Measurements from ENCODE around the gene NIM1K.

Gene NIM1K

GRCh38 chr5:43213951-43214350 lies 21.9 kb downstream of the NIM1K start:
- DNase-seq (ENCODE audit: extremely low spot score) = no peak
- CTCF ChIA-PET = interaction anchor here (1.9 kb wide), 1 partner anchor 176 kb away, joined by 6 read pairs; no protein-coding TSS in a partner anchor
- POLR2A ChIA-PET = interaction anchor here (0.7 kb wide), 1 partner anchor 141 kb away, joined by 3 read pairs; no protein-coding TSS in a partner anchor
- no peak for TF ChIP-seq CTCF (IDR thresholded peaks at IDR 0.05; ENCODE audit: control extremely low read depth, extremely low read depth, low read depth, missing control alignments)

DNA sequence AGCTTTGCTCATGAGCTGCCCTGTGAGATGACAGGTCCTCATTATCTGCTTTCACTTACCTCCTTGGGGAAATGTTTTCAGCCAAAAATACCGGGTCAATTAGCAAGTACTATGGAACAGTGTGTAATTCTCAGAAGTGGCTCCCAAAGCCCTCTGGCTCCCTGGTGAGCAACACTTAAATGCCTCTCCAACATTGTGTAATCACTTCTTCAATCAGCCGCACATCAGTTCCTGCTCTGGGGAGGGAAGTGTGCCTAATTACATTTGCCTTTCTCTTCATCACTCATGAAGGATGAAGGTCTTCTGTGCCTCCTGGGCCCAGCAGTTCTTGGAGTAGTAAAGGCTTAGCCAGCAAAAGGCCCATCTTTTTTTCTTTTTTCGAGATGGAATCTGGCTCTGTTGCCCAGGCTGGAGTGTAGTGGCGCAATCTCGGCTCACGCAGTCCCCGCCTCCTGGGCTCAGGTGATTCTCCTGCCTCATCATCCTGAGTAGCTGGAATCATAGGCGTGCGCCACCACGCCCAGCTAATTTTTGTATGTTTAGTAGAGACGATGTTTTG lies 23.1 kb downstream of the NIM1K start:
- TF ChIP-seq CTCF (IDR thresholded peaks at IDR 0.05; ENCODE audit: control extremely low read depth, extremely low read depth, low read depth, missing control alignments) = no peak
- ChIA-PET POLR2A (interaction anchor here (0.6 kb wide), 1 partner anchor 75 kb away, joined by 4 read pairs; no protein-coding TSS in a partner anchor), CTCF (interaction anchor here (0.7 to 1.9 kb wide), 3 partner anchors 38 to 175 kb away, joined by 3 to 6 read pairs (median 3); no protein-coding TSS in a partner anchor)
- DNase-seq (ENCODE audit: extremely low spot score) = no peak

DNA sequence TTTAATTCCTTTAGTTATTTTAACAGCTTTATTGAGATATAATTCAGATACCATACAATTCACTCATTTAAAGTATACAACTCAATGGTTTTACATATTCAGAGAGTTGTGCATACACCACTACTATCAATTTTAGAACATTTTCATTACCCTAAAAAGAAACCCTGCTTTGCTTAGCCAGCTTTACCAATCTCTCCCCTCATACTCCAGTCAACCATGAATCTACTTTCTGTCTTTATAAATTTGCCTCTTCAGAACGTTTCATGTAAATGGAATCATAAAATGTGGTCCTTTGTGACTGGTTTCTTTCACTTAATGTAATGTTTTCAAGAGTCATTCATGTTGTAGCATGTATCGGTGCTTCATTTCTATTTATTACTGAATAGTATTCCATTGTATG lies 24.9 kb downstream of the NIM1K start:
- ChIA-PET CTCF (interaction anchor here (1.0 to 1.2 kb wide), 2 partner anchors 10 to 18 kb away, joined by 3 to 4 read pairs; no protein-coding TSS in a partner anchor), POLR2A (no interaction called here)
- TF ChIP-seq CTCF (IDR thresholded peaks at IDR 0.05; ENCODE audit: control extremely low read depth, extremely low read depth, low read depth, missing control alignments) = no peak
- no peak for DNase-seq (ENCODE audit: extremely low spot score)

GRCh38 chr5:43219120-43219519 lies 27.1 kb downstream of the NIM1K start:
- POLR2A ChIA-PET = no interaction called here
- CTCF ChIA-PET = no interaction called here

GRCh38 chr5:43221502-43221901 lies 29.5 kb downstream of the NIM1K start:
- ChIA-PET CTCF (no interaction called here), POLR2A (no interaction called here)
- TF ChIP-seq CTCF (IDR thresholded peaks at IDR 0.05; ENCODE audit: control extremely low read depth, extremely low read depth, low read depth, missing control alignments) = no peak
- no peak for DNase-seq (ENCODE audit: extremely low spot score)

More at GRCh38 chr5:43219120-43219519, 27.1 kb downstream of the NIM1K start:
- no peak for TF ChIP-seq CTCF (IDR thresholded peaks at IDR 0.05; ENCODE audit: control extremely low read depth, extremely low read depth, low read depth, missing control alignments)
- DNase-seq (ENCODE audit: extremely low spot score) = no peak

DNA sequence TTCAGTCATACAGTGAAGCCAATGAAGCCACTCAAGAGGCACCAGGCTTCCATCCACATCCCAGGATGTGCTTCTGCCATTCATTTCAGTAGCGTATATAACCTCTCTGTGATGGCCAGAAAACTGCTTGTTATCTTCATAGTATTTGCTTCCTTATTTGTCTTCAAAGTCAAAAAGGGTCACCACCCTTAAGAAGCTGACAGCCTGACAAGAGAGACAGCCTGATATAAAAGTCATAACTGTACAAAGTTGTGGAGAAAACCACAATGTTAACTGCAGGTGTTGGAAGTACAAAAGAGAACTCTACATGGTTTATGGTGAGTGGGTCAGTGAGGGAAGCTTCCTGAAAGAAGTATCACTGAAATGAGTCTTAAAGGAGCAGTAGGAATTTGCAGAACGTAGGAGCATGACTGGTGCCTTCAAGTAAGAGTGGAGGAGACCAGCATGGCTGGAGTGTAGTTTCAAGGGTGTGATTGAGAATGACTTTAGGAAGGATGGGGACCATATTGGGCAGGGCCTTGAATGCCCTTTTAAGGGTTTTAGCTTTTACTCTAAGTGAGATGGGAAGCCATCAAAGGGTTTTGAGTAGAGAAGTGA lies 33.7 kb downstream of the NIM1K start:
- no peak for DNase-seq (ENCODE audit: extremely low spot score)
- POLR2A ChIA-PET = no interaction called here
- CTCF ChIA-PET = interaction anchor here (1.2 to 3.2 kb wide), 5 partner anchors 10 to 258 kb away, joined by 3 to 18 read pairs (median 8); partner anchors contain the start of gene TMEM267
- TF ChIP-seq CTCF (IDR thresholded peaks at IDR 0.05; ENCODE audit: control extremely low read depth, extremely low read depth, low read depth, missing control alignments) = no peak
